GM10248 (cell line): Measurements from ENCODE around the gene PIEZO2.

Experiments used
- CTCF ChIA-PET: fragments of 300-600 bp; sonication (Branson Sonifier 250); formaldehyde crosslinking; extraction: SDS; loops from one replicate; lab custom pipeline; 2021; ENCODE audit warnings: antibody characterized with exemption; lab: Yijun Ruan, JAX
- POLR2A ChIA-PET: fragments of 350-650 bp; sonication (Branson Sonifier 250); formaldehyde crosslinking; extraction: SDS; loops from one replicate; lab custom pipeline; 2020; ENCODE audit warnings: antibody characterized with exemption; lab: Yijun Ruan, JAX
- DNase-seq: peaks from one replicate; pipeline ENCODE4 v3.0.0; 2012; ENCODE audit errors: extremely low spot score
- CTCF ChIP-seq: IDR thresholded peaks from 2 replicates; pipeline ENCODE4 v1.5.1; 2012; ENCODE audit warnings: mild to moderate bottlenecking, low read depth; ENCODE audit errors: extremely low read depth, missing control alignments, control extremely low read depth

PIEZO2 gene

DNA sequence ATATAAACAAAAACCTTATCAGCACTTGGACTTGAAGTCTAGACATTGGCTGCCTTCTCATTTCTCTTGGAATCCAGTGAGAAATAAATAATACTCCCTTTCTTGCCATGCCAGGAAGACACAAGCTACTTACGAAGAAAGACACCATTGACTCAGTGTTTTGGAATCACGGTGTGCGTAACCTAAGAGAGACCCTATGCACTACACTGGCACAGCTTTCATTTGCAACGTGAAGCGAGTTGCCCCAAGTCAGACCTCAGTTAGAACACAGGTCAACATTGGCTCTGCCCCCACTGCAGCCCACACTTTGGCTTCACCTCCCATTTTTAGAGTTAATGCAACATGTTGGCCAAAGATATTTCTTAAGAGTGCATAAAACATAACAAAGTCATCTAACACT is 54.2 kb downstream of the PIEZO2 start:
- ChIA-PET POLR2A (no interaction called here), CTCF (interaction anchor here (1.1 to 1.8 kb wide), 5 partner anchors 9 to 42 kb away, joined by 3 to 5 read pairs (median 4); no protein-coding TSS in a partner anchor)
- TF ChIP-seq CTCF = no peak
- DNase-seq = no peak

GRCh38 chr18:11091746-11092145 is 57.6 kb downstream of the PIEZO2 start:
- TF ChIP-seq CTCF = no peak
- POLR2A ChIA-PET = no interaction called here
- CTCF ChIA-PET = interaction anchor here (1.8 kb wide), 1 partner anchor 51 kb away, joined by 7 read pairs; no protein-coding TSS in a partner anchor
- DNase-seq = no peak

- CTCF ChIA-PET = interaction anchor here (1.1 to 1.8 kb wide), 5 partner anchors 17 to 239 kb away, joined by 3 to 7 read pairs (median 4); no protein-coding TSS in a partner anchor
- no peak for TF ChIP-seq CTCF
- DNase-seq = no peak
- POLR2A ChIA-PET = no interaction called here
These were observed 59.2 kb downstream of the PIEZO2 start for GRCh38 chr18:11089931-11090715.

DNA sequence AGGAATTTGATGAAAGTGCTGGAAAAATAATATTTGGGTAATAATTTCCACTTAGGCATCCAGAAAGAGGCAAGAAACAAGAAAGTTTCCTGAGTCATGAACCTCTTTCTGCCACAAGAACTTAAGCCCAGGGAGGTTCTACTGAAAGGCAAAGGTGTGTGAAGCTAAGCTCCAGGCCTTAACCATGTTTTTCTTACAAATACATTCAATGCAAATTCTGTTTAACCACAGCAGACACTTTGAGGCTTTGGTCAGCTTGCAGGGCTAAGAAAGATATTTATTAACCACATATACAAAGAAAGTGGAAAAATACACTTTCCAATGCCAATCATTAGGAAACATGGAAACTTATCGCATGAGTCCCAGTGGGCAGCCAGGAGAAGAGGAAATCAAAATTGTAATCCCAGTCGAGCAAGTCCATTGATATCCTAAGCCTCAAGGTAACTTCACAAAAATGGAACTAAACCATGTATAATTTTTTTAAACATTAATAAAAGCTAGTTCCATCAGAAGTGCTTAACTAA is 68.3 kb downstream of the PIEZO2 start:
- POLR2A ChIA-PET = interaction anchor here (0.7 kb wide), 1 partner anchor 12 kb away, joined by 3 read pairs; no protein-coding TSS in a partner anchor
- CTCF ChIA-PET = interaction anchor here (1.3 to 1.9 kb wide), 2 partner anchors 40 to 229 kb away, joined by 4 to 5 read pairs; no protein-coding TSS in a partner anchor
- TF ChIP-seq CTCF = no peak

GRCh38 chr18:11078491-11078890 is 70.9 kb downstream of the PIEZO2 start:
- DNase-seq = no peak
- POLR2A ChIA-PET = no interaction called here
- TF ChIP-seq CTCF = no peak
- CTCF ChIA-PET = interaction anchor here (1.0 to 1.7 kb wide), 2 partner anchors 26 to 37 kb away, joined by 3 to 5 read pairs; no protein-coding TSS in a partner anchor

More for the DNA sequence above, 68.3 kb downstream of the PIEZO2 start:
- DNase-seq = no peak

- no peak for DNase-seq
- no peak for TF ChIP-seq CTCF
- POLR2A ChIA-PET = no interaction called here
- CTCF ChIA-PET = no interaction called here
These were observed 71.7 kb downstream of the PIEZO2 start for GRCh38 chr18:11077548-11078187.
